Heart right ventricle (tissue), 16 donors: ENCODE measurements around the gene HSPA9. TPM values are rescaled to one million over a fixed set of nuclear protein-coding genes. Genes with fewer than 3 reads are reported as not detected.

Experiments used
- ATAC-seq, 8 donors: fragments of 200-7000 bp; cut with Tn5 transposase; one replicate each; pipeline ENCODE4 v1.9.1; 2020; ENCODE audit warnings: mild to moderate bottlenecking in 8 of 8, moderate library complexity in 8 of 8, moderate number of reproducible peaks in 1 of 8
- DNase-seq, 2 donors: peaks; one replicate each; pipeline ENCODE4 v3.0.0-alpha.2; 2020
- H3K27ac ChIP-seq, 10 donors: fragments of 200-600 bp; sonication (generic) in 2 of 10; one replicate each; pipeline versions ENCODE4 v1.5.0 to v1.8.0; 2020 to 2022; ENCODE audit warnings: mild to moderate bottlenecking in 3 of 10
- H3K27me3 ChIP-seq, 7 donors: fragments of 200-600 bp; one replicate each; pipeline ENCODE4 v1.8.0; 2021 to 2022; ENCODE audit warnings: mild to moderate bottlenecking in 2 of 7
- H3K36me3 ChIP-seq, 9 donors: fragments of 200-600 bp; sonication (generic) in 1 of 9; one replicate each; pipeline versions ENCODE4 v1.5.0 to v1.8.0; 2020 to 2022; ENCODE audit warnings: mild to moderate bottlenecking in 2 of 9
- H3K4me1 ChIP-seq, 9 donors: fragments of 200-600 bp; sonication (generic) in 1 of 9; one replicate each; pipeline versions ENCODE4 v1.5.0 to v1.8.0; 2020 to 2022; ENCODE audit warnings: mild to moderate bottlenecking in 4 of 9
- H3K4me3 ChIP-seq, 10 donors: fragments of 200-600 bp; sonication (generic) in 2 of 10; one replicate each; pipeline versions ENCODE4 v1.5.0 to v1.8.0; 2020 to 2022; ENCODE audit warnings: mild to moderate bottlenecking in 7 of 10, moderate library complexity in 2 of 10
- H3K9me3 ChIP-seq, 11 donors: fragments of 200-600 bp in 10 of 11; sonication (generic) in 2 of 11; one replicate each; pipeline versions ENCODE4 v1.5.0 to v1.8.0; 2013 to 2022; ENCODE audit warnings: mild to moderate bottlenecking in 2 of 11, control low read depth in 1 of 11, moderate library complexity in 1 of 11
- WGBS, 2 donors: extraction: QIAGEN DNeasy Blood & Tissue Kit; methylation state at CpG; one replicate each; pipeline ENCODE4 v1.1.7; 2013; ENCODE audit warnings: inconsistent platforms in 1 of 2; 5-methylcytosine and 5-hydroxymethylcytosine counted together
- intact Hi-C, 10 donors: fragments of 100-400 bp; cut with DNase I; formaldehyde crosslinking; loops; one replicate each; pipeline versions ENCODE4 v1.11.1 to v1.14.2; 2022
- polyA plus RNA-seq, 2 donors: library from polyadenylated mRNA; stranded (reverse); fragments of 200-250 nt; gene quantifications; one replicate each; pipeline ENCODE4 v1.2.3, GENCODE V29; 2013
- total RNA-seq, 10 donors: library from RNA; stranded (reverse); fragmentation: NEBNext Ultra II Directional in 3 of 10; extraction: Animal tissue kit (Norgen Biotek cat#: 25700) in 3 of 10; gene quantifications; one replicate each; pipeline versions ENCODE4 v1.2.1 to v1.2.4, GENCODE V29; 2021 to 2023
- TF ChIP-seq, protein P1 (sequence below), 9 donors: fragments of 200-600 bp; sonication (generic) in 2 of 9; IDR thresholded peaks; one replicate each; pipeline versions ENCODE4 v1.5.0 to v1.8.0; 2021 to 2022; ENCODE audit warnings: antibody characterized with exemption in 9 of 9, mild to moderate bottlenecking in 5 of 9, moderate library complexity in 1 of 9
- donor health status: Arrhythmogenic right ventricular cardiomyopathy.
- donor health status: ischemic (EF 13 %, LVEDD 7.1; RV severe dilation, severe dysfunction).
- donor health status: healthy with polysubstance abuse.
- donor health status: DM: no; HTN: yes; CAD: no.
- donor health status: DM: no; HTN: no; CAD: no.
- donor health status: ischemic (EF 25% LVEDD 6.9; RV normal size, moderate dysfunction).
- donor health status: ischemic (EF 25% LVEDD 5.7; RV mildly dilated, moderate dysfunction).
- donor health status: healthy.
- donor health status: DM: yes; HTN: yes; CAD: no.
- donor health status: Ischemic cardiomyopathy.
- donor health status: ischemic (EF 35%, LVEDD 5.7; RV mildly dilated, moderate dysfunction).
- donor health status: nonischemic (EF 11% LVEDD 7.7; RV severe dilation, severe dysfunction).
- donor health status: DM: yes; HTN: yes; CAD: no.
- donor health status: PGD.
- donor health status: ischemic (EF 29% LVEDD 5.4; RV normal size, mild dysfunction).
- donor health status: nonischemic (EF 23%, LVEDD 6.1; RV moderate dilation, normal function).

HSPA9 gene
- total and polyA plus RNA-seq, 12 donors = 82.9 to 415 (median 315) TPM

DNA sequence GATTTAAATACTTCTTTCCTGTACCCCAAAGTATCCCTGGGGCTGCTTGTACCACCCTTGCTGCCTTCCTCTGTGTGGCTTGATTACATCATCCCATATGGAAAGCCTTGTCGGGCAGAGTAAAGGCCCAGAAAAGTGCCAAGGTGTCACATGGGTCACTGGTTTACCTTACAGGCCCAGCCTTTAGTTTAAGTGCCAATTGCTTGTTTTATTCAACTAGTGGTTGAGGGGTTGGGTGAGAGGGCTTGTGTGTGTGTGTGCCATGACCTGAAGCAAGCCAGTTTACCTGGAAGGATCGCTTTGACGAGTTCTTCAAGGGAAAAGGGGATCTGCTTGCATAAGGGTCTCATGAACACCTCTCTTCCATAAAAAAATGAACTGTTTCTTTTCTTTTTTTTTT is 7.8 kb upstream of the HSPA9 start:
- TF ChIP-seq, protein P1, sequence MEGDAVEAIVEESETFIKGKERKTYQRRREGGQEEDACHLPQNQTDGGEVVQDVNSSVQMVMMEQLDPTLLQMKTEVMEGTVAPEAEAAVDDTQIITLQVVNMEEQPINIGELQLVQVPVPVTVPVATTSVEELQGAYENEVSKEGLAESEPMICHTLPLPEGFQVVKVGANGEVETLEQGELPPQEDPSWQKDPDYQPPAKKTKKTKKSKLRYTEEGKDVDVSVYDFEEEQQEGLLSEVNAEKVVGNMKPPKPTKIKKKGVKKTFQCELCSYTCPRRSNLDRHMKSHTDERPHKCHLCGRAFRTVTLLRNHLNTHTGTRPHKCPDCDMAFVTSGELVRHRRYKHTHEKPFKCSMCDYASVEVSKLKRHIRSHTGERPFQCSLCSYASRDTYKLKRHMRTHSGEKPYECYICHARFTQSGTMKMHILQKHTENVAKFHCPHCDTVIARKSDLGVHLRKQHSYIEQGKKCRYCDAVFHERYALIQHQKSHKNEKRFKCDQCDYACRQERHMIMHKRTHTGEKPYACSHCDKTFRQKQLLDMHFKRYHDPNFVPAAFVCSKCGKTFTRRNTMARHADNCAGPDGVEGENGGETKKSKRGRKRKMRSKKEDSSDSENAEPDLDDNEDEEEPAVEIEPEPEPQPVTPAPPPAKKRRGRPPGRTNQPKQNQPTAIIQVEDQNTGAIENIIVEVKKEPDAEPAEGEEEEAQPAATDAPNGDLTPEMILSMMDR (IDR thresholded peaks at IDR 0.05) = no peak
- H3K9me3 ChIP-seq = no peaks in the 10 kb centered on the region
- H3K4me3 ChIP-seq = no peak overlapping the region
- DNase-seq (no peak), ATAC-seq (no peak)
- H3K27ac ChIP-seq = no peak overlapping the region
- no peaks in the 10 kb centered on the region for H3K36me3 ChIP-seq
- H3K4me1 ChIP-seq = peaks cover 0 to 8% (median 3%) of the 10 kb centered on the region in 9 donors
- H3K27me3 ChIP-seq = no peaks in the 10 kb centered on the region
- WGBS, 2 donors = 93 to 94% methylated on average over 3 of the region's 3 CpGs
- intact Hi-C loops = loop anchor here in 3 of 10 donors (5.0 to 10.0 kb wide), 3 partner anchors 52 to 682 kb away; no protein-coding TSS in a partner anchor

DNA sequence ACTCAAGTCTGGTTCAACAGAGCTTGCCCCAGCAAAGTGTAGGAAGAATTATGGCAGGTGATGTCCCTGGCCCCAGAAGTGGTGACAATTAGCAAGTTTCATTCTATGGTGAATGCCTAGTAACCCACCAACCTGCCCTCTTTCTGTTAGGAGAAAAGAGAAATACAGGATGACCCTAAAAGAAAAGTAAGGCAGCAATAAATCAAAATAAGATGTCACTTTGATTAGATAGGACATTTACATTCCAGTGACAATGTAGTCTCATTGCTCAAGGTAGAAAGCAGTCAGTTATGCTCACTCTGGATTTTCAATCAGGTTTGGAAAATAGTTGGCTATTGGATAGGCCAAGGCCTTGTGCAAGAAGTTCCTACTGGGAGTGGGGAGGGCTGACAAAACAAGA is 5.6 kb upstream of the HSPA9 start:
- DNase-seq = no peak
- Histone ChIP-seq H3K36me3 (no peaks in the 10 kb centered on the region), H3K27me3 (no peaks in the 10 kb centered on the region), H3K4me1 (peaks cover 0 to 8% (median 3%) of the 10 kb centered on the region in 9 donors), H3K27ac (peak overlapping the region in 1 of 10 donors; percentile 10), H3K4me3 (no peak overlapping the region), H3K9me3 (no peaks in the 10 kb centered on the region)
- no peak for ATAC-seq
- intact Hi-C loops = loop anchor here in 3 of 10 donors (5.0 to 10.0 kb wide), 3 partner anchors 54 to 684 kb away; no protein-coding TSS in a partner anchor
- TF ChIP-seq, protein P1 (IDR thresholded peaks at IDR 0.05) = no peak

DNA sequence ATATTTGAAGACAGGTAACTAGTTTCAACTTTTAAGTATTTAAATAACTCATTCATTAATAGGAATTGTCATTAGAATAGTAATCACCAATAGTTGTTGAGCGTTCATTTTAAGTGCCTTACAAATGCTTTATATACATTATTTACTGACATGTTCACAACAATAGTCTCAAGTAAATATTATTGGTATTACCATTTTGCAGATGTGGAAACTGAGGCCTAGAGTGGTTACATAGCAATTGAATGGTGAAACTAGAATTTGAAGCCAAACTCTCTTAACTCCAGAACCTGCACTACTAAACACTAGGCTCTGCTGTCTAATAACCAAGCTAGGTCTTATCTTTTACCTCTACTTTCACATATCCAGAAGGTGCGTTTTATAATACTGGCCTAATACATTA is 4.8 kb upstream of the HSPA9 start:
- WGBS, 2 donors = 94 to 97% methylated on average over 2 of the region's 2 CpGs
- intact Hi-C loops = loop anchor here in 3 of 10 donors (5.0 to 10.0 kb wide), 3 partner anchors 55 to 685 kb away; no protein-coding TSS in a partner anchor
- Histone ChIP-seq H3K4me1 (peaks cover 0 to 8% (median 4%) of the 10 kb centered on the region in 9 donors), H3K27ac (no peak overlapping the region), H3K36me3 (no peaks in the 10 kb centered on the region), H3K4me3 (no peak overlapping the region), H3K9me3 (no peaks in the 10 kb centered on the region), H3K27me3 (no peaks in the 10 kb centered on the region)
- TF ChIP-seq, protein P1 (IDR thresholded peaks at IDR 0.05) = no peak
- DNase-seq (no peak), ATAC-seq (no peak)

DNA sequence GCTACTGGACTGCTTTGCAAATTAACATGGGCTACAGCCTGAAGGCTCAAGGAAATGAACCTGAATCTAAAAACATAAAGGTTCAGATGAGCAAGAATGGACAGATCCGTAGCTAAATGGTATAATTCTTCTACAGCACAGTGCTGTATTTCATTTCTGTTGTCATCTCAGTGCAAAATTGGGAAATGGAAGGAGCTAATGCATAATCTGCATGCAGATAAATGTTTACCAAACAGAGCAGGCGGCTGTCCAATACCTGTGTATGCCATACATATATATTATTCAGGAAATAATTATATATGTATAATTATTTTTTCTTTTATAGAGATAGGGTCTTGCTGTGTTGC is 4.3 kb upstream of the HSPA9 start:
- Histone ChIP-seq H3K36me3 (no peaks in the 10 kb centered on the region), H3K9me3 (no peaks in the 10 kb centered on the region), H3K4me1 (peaks cover 0 to 11% (median 5%) of the 10 kb centered on the region in 9 donors), H3K27ac (peak overlapping the region in 1 of 10 donors; percentile 3), H3K4me3 (no peak overlapping the region), H3K27me3 (no peaks in the 10 kb centered on the region)
- intact Hi-C loops = loop anchor here in 4 of 10 donors (2.0 to 10.0 kb wide), 4 partner anchors 173 to 683 kb away; partner anchors contain the start of gene CTNNA1 (in 2 of the 4)
- TF ChIP-seq, protein P1 (IDR thresholded peaks at IDR 0.05) = peak in 1 of 9 donors; percentile 41
- 51 to 59% methylated on average over 2 of the region's 2 CpGs for WGBS, 2 donors
- DNase-seq (no peak), ATAC-seq (no peak)
